Measurements from ENCODE around the gene ZNF692. TPM values are rescaled to one million over a fixed set of nuclear protein-coding genes. Genes with fewer than 3 reads are reported as not detected.

The ZNF692 gene
- total RNA-seq, 1 donor from 2014 or later: 37.8 TPM

DNA sequence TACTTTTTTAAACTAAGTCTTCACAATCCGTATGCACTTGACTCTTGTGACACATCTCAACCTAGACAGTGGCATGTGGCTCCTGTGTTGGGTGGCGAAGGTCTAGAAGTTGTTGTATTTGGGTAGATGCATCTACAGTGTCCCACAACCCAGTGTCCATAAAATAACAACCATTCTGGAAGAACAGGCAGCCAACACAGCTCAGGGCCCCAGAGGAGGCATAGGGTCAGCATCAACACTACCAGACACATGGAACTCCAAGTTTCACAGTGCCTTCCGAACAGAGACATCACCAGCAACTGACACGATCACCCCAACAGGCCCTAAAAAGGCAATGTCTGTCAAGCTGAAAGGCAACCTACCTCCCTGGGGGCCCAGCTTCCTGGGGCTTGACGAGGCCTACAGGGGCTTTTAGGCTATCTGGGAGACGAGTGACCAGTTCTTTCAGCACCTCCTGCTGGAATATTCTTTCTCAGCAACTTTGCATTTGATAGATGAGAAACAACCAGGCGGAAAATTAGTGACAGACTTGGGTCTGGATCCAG is 38.8 kb downstream of the ZNF692 start:
- Histone ChIP-seq H3K36me3 (no peaks in the 10 kb centered on the region), H3K4me1 (peaks cover 8% of the 10 kb centered on the region), H3F3A (ENCODE audit: low read depth) (no peaks in the 10 kb centered on the region), H3K4me2 (no peak overlapping the region), H3K9me3 (ENCODE audit: low read depth) (no peaks in the 10 kb centered on the region), H3K4me3 (no peak overlapping the region), H2AFZ (replicated peaks) (no peak overlapping the region), H3K79me2 (ENCODE audit: low read depth) (peaks cover 66% of the 10 kb centered on the region), H3K27me3 (no peaks in the 10 kb centered on the region), H4K20me1 (ENCODE audit: low read depth) (peaks cover 15% of the 10 kb centered on the region), H3K27ac (no peak overlapping the region), H3K9ac (no peak overlapping the region)
- DNase-seq (ENCODE audit: low spot score): no peak
- H3K4me1 Mint-ChIP-seq: peaks cover 18% of the 10 kb centered on the region
- TF ChIP-seq EZH2 (IDR thresholded peaks at IDR 0.05) (no peak), EZH2phosphoT487 (IDR thresholded peaks at IDR 0.05) (no peak), CTCF (IDR thresholded peaks at IDR 0.05) (no peak)
- H3K4me3 Mint-ChIP-seq: no peak overlapping the region
- H3K36me3 Mint-ChIP-seq: peaks cover 18% of the 10 kb centered on the region
- no peaks in the 10 kb centered on the region for H3K9me3 Mint-ChIP-seq
- H3K27me3 Mint-ChIP-seq (ENCODE audit: insufficient read depth, low read depth): peaks cover 3% of the 10 kb centered on the region
- no peak overlapping the region for H3K27ac Mint-ChIP-seq

DNA sequence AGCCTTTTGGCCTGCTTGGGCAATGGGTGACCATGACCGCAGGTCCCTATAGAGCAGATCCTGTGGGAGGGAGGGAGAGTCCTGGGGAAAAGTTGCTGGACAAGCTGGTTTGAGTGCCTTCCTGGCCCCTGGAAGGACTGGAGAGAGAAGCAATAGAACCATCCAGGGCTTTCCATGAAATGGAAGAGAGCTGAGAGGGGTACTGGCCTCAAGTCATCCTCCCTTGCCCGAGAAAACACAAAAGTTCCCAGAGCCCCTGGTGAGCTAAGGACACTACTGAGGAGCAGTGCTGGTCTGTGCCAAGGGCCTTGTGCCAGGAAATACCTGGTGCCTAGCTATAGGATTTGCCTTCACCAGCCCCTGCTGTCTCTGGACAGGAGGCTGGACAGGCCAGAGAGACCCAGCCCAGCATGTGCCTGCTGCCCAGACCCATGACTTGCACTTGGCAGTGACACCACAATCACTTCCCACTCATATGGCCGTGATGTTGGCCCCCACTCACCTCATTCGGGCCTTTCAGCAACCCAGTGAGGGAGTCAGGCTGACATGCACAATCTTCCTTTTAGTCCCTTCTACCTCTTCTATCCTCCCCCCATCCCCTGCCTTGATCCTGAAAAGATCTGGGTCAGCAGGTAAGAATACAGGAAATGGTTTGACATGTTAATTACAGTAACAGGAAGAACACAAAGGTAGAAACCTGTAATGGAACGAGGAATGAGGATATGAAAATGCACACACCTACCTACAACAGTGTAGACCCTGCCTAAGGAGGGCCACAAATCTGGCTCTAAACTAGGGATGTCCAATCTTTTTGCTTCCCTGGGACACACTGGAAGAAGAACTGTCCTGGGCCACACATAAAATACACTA is 40.1 kb downstream of the ZNF692 start:
- Histone ChIP-seq H3K79me2 (ENCODE audit: low read depth) (peaks cover 52% of the 10 kb centered on the region), H3K9me3 (ENCODE audit: low read depth) (no peaks in the 10 kb centered on the region), H2AFZ (replicated peaks) (no peak overlapping the region), H3K4me3 (no peak overlapping the region), H3K27me3 (no peaks in the 10 kb centered on the region), H4K20me1 (ENCODE audit: low read depth) (peaks cover 15% of the 10 kb centered on the region), H3K9ac (no peak overlapping the region), H3K27ac (no peak overlapping the region), H3K36me3 (no peaks in the 10 kb centered on the region), H3K4me2 (no peak overlapping the region), H3F3A (ENCODE audit: low read depth) (no peaks in the 10 kb centered on the region), H3K4me1 (no peaks in the 10 kb centered on the region)
- H3K4me1 Mint-ChIP-seq: peaks cover 6% of the 10 kb centered on the region
- H3K4me3 Mint-ChIP-seq: no peak overlapping the region
- peaks cover 3% of the 10 kb centered on the region for H3K27me3 Mint-ChIP-seq (ENCODE audit: insufficient read depth, low read depth)
- peaks cover 17% of the 10 kb centered on the region for H3K36me3 Mint-ChIP-seq
- no peak for DNase-seq (ENCODE audit: low spot score)
- H3K27ac Mint-ChIP-seq: no peak overlapping the region
- no peak for TF ChIP-seq EZH2 (IDR thresholded peaks at IDR 0.05)
- TF ChIP-seq CTCF (IDR thresholded peaks at IDR 0.05): no peak
- no peak for TF ChIP-seq EZH2phosphoT487 (IDR thresholded peaks at IDR 0.05)
- no peaks in the 10 kb centered on the region for H3K9me3 Mint-ChIP-seq

GRCh38 chr1:248817065-248817464 is 41.8 kb downstream of the ZNF692 start:
- H3K27ac Mint-ChIP-seq: no peak overlapping the region
- H3K36me3 Mint-ChIP-seq: peaks cover 17% of the 10 kb centered on the region
- Histone ChIP-seq H3K27ac (no peak overlapping the region), H3K4me1 (no peaks in the 10 kb centered on the region), H4K20me1 (ENCODE audit: low read depth) (peaks cover 9% of the 10 kb centered on the region), H3K79me2 (ENCODE audit: low read depth) (peaks cover 35% of the 10 kb centered on the region), H3K9me3 (ENCODE audit: low read depth) (no peaks in the 10 kb centered on the region), H3K4me3 (no peak overlapping the region), H3K27me3 (no peaks in the 10 kb centered on the region), H2AFZ (replicated peaks) (no peak overlapping the region), H3K36me3 (no peaks in the 10 kb centered on the region), H3F3A (ENCODE audit: low read depth) (no peaks in the 10 kb centered on the region), H3K9ac (no peak overlapping the region), H3K4me2 (no peak overlapping the region)
- peaks cover 3% of the 10 kb centered on the region for H3K27me3 Mint-ChIP-seq (ENCODE audit: insufficient read depth, low read depth)
- DNase-seq (ENCODE audit: low spot score): no peak
- H3K4me1 Mint-ChIP-seq: no peaks in the 10 kb centered on the region
- TF ChIP-seq CTCF (IDR thresholded peaks at IDR 0.05) (no peak), EZH2 (IDR thresholded peaks at IDR 0.05) (no peak), EZH2phosphoT487 (IDR thresholded peaks at IDR 0.05) (no peak)
- no peak overlapping the region for H3K4me3 Mint-ChIP-seq
- no peaks in the 10 kb centered on the region for H3K9me3 Mint-ChIP-seq

All from neural progenitor cell (in vitro differentiated cells).